Activated CD8-positive, alpha-beta memory T cell treated with anti-CD3 and anti-CD28 coated beads, Interleukin-2, amount 50 U/mL, for 1 hour (primary cell): Measurements from ENCODE around the gene SNX4.

Experiments
- DNase-seq: peaks from one replicate; pipeline ENCODE4 v3.0.0-alpha.2; 2020; ENCODE audit errors: extremely low read depth

SNX4 gene

DNA sequence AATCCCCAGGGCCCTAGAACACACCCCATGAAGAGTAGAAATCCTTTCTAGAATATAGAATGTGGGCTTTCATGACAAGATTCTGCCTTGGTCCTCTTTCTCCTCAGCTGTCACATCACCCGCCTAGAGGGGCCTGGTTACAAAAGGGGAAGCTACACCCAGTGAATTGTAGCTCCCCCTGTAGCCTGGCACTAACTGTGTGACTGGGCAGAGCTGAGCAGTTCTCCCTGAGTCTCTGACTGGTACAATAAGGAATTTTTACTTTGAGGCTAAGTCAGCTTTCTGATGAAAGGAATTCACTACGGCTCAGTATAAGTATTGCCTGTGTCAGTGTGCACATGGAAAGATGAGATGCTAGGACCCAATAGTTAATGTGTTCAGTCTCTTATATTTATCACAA is 116.2 kb downstream of the SNX4 start:
- DNase-seq, result no peak

DNA sequence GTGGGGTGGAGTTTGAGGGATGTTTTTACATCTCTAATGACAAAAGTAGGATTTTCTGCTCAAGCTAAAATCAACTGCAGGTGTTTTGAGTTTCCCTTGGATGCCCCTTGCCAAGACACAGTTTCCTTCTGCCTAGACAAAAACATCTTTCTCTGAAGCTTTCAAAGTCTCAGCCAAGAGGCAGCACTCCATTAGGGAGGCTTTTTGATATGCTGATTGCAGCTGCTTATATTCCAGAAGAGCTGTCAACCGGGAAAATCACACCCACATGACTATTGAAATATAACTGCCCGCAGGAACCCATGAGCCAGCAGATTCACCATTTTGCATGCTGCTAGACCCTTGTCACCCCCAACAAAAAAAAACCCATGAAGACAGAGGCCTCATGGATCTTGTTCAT is 117.4 kb downstream of the SNX4 start:
- no peak for DNase-seq

DNA sequence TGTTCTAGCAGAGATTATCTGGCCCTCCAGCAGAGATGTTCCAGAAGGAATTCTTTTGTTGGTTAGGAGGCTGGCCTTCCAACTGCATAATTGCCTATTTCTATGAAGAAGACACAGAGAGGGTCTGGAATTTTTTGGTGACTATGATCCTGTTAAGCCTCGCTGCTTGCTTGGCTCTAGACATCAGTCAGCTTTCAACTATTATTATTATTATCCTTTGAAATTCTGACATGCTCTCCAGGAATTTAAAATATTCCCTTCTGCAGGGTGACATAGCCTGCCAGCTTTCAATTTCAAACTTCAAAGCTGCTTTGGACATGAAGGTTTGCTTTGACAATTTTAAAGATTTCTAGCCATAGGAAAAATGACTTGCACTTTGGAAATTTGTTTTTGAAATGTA is 118.6 kb downstream of the SNX4 start:
- DNase-seq, result no peak

DNA sequence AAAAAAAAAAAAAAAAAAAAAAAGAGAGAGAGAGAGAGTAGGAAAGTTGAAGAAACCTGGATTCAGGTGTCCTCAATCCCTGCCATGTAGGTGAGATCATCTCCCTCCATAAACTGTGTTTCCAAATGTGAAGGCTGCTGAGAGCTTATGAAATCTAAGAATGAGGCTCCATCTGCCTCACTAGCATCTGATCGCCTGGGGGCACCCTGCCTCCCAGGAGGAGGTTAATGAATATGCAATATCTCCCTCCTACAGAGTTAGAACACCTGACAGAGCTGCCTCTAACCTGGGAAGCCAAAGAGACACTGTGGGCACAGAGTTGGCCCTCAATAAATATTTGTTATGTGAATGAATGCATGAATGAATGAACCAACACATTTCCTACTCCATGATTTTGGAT is 121.0 kb downstream of the SNX4 start:
- DNase-seq, result no peak
